ENCODE measurements around the gene CLPSL2.

The CLPSL2 gene

DNA sequence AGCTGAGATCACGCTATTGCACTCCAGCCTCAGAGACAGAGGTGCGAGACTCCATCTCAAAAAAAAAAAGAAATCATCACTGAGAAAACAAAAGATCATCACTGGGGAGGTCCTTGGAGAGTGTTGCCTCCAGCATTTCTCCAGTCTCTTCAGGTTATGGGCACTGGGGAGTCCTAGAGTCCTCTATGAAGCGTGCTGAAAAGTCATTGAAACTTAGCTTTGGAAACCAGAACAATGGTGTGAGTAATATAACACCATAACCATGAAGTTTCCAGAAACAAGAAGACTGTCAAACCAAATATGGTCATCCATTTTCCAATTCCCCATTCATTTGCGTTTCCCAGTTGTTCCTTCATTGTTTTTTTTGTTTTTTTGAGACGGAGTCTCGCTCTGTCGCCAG, 25.8 kb upstream of the CLPSL2 start:
- Histone ChIP-seq H3K9ac (ENCODE audit: low read length) (no peak overlapping the region), H3K9me3 (ENCODE audit: control insufficient read depth, insufficient read depth, low read depth, low read length) (peaks cover 6% of the 10 kb centered on the region), H3K4me1 (ENCODE audit: control insufficient read depth, insufficient read depth, low read length) (peaks cover 16% of the 10 kb centered on the region), H3K36me3 (ENCODE audit: control insufficient read depth, insufficient read depth, low read length) (no peaks in the 10 kb centered on the region), H3K27ac (ENCODE audit: low read depth, low read length) (no peak overlapping the region), H3K27me3 (ENCODE audit: control insufficient read depth, insufficient read depth, low read length) (no peaks in the 10 kb centered on the region), H3K4me3 (ENCODE audit: low read depth, low read length) (no peak overlapping the region)

DNA sequence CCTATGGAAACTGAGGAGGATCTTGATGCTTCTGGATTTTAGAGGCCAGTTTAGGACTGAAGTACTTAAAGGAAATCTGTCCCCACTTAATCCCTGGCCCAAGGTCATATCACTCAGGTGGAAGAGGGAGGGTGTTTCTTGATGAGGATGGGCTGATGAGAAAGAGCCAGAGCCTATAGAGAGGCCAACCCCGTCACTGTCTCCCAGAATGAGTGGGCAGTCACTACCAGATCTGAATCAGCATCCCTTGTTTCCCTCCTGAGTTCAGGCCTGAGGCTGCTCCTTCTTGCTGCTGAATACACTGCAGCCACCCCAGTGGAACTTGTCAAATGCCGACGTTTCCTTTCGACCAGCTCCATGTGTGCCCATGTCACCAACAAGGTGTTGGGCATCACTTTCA, 24.8 kb upstream of the CLPSL2 start:
- no peaks in the 10 kb centered on the region for H3K36me3 ChIP-seq (ENCODE audit: control insufficient read depth, insufficient read depth, low read length)
- no peak overlapping the region for H3K9ac ChIP-seq (ENCODE audit: low read length)
- H3K27ac ChIP-seq (ENCODE audit: low read depth, low read length), result no peak overlapping the region
- H3K4me1 ChIP-seq (ENCODE audit: control insufficient read depth, insufficient read depth, low read length), result peaks cover 18% of the 10 kb centered on the region
- H3K4me3 ChIP-seq (ENCODE audit: low read depth, low read length), result no peak overlapping the region
- peaks cover 6% of the 10 kb centered on the region for H3K9me3 ChIP-seq (ENCODE audit: control insufficient read depth, insufficient read depth, low read depth, low read length)
- no peaks in the 10 kb centered on the region for H3K27me3 ChIP-seq (ENCODE audit: control insufficient read depth, insufficient read depth, low read length)

- Histone ChIP-seq H3K27ac (ENCODE audit: low read depth, low read length) (no peak overlapping the region), H3K4me3 (ENCODE audit: low read depth, low read length) (no peak overlapping the region), H3K9ac (ENCODE audit: low read length) (no peak overlapping the region), H3K27me3 (ENCODE audit: control insufficient read depth, insufficient read depth, low read length) (no peaks in the 10 kb centered on the region), H3K9me3 (ENCODE audit: control insufficient read depth, insufficient read depth, low read depth, low read length) (peaks cover 6% of the 10 kb centered on the region), H3K36me3 (ENCODE audit: control insufficient read depth, insufficient read depth, low read length) (no peaks in the 10 kb centered on the region), H3K4me1 (ENCODE audit: control insufficient read depth, insufficient read depth, low read length) (peaks cover 18% of the 10 kb centered on the region)
These were observed 24.1 kb upstream of the CLPSL2 start for GRCh38 chr6:35752330-35752729.

GRCh38 chr6:35754452-35755277, 21.7 kb upstream of the CLPSL2 start:
- no peak overlapping the region for H3K9ac ChIP-seq (ENCODE audit: low read length)
- H3K27me3 ChIP-seq (ENCODE audit: control insufficient read depth, insufficient read depth, low read length), result no peaks in the 10 kb centered on the region
- no peak overlapping the region for H3K4me3 ChIP-seq (ENCODE audit: low read depth, low read length)
- no peaks in the 10 kb centered on the region for H3K9me3 ChIP-seq (ENCODE audit: control insufficient read depth, insufficient read depth, low read depth, low read length)
- no peaks in the 10 kb centered on the region for H3K36me3 ChIP-seq (ENCODE audit: control insufficient read depth, insufficient read depth, low read length)
- no peak overlapping the region for H3K27ac ChIP-seq (ENCODE audit: low read depth, low read length)
- peaks cover 22% of the 10 kb centered on the region for H3K4me1 ChIP-seq (ENCODE audit: control insufficient read depth, insufficient read depth, low read length)

DNA sequence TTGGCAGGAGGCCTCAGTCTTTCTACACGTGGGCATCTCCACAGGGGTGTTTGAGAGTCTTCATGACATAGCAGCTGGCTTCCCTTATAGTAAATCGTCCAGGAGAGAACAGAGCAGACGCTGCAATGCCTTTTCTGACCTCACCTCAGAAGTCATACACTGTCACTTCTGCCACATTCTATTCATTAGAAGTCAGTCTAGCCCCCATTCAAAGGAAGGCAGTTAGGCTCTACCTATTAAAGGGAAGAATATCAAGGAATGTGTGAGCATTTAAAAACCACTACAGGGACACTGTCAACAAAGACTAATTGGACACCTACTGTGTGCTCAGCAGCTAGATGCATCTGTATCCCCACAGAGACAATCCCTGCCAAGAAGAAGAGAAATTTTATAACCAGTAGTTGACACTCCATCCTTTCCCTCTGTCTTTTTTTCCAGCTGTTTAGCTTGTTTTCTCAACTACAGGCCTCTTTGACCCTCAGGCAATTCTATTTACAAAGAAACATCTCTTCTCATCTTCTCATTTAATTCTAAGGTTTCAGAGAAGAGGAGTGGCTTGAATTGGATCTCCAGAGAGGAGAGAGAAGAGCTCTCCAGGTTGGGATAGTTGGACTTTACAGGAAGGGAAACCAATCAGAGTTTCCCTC, 21.0 kb upstream of the CLPSL2 start:
- Histone ChIP-seq H3K9me3 (ENCODE audit: control insufficient read depth, insufficient read depth, low read depth, low read length) (no peaks in the 10 kb centered on the region), H3K4me3 (ENCODE audit: low read depth, low read length) (no peak overlapping the region), H3K36me3 (ENCODE audit: control insufficient read depth, insufficient read depth, low read length) (no peaks in the 10 kb centered on the region), H3K27ac (ENCODE audit: low read depth, low read length) (no peak overlapping the region), H3K27me3 (ENCODE audit: control insufficient read depth, insufficient read depth, low read length) (no peaks in the 10 kb centered on the region), H3K4me1 (ENCODE audit: control insufficient read depth, insufficient read depth, low read length) (peaks cover 21% of the 10 kb centered on the region), H3K9ac (ENCODE audit: low read length) (no peak overlapping the region)

- Histone ChIP-seq H3K9me3 (ENCODE audit: control insufficient read depth, insufficient read depth, low read depth, low read length) (no peaks in the 10 kb centered on the region), H3K36me3 (ENCODE audit: control insufficient read depth, insufficient read depth, low read length) (no peaks in the 10 kb centered on the region), H3K9ac (ENCODE audit: low read length) (no peak overlapping the region), H3K27me3 (ENCODE audit: control insufficient read depth, insufficient read depth, low read length) (no peaks in the 10 kb centered on the region), H3K4me3 (ENCODE audit: low read depth, low read length) (no peak overlapping the region), H3K27ac (ENCODE audit: low read depth, low read length) (no peak overlapping the region), H3K4me1 (ENCODE audit: control insufficient read depth, insufficient read depth, low read length) (peaks cover 21% of the 10 kb centered on the region)
These were observed 18.8 kb upstream of the CLPSL2 start for GRCh38 chr6:35757456-35758123.

DNA sequence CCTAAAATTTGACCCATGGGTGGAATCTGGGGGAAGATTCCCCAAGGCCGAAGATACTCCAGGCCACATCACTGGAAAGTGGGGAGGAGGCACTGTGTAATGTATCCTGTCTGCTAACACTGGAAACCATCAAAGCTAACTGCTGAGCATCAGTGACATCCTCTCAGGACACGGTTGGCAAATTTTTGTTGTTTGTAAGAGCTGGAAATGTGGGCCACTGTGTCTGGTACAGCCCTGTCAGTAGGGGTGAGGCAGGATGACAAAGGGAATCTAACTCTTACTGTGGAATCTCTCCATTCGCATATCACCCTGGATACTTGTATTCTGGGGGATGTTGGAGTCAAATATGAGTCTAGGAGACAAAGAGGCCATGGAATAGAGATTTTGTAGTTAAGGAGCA, 17.0 kb upstream of the CLPSL2 start:
- no peak overlapping the region for H3K27ac ChIP-seq (ENCODE audit: low read depth, low read length)
- H3K27me3 ChIP-seq (ENCODE audit: control insufficient read depth, insufficient read depth, low read length), result peaks cover 3% of the 10 kb centered on the region; the same call in 1 of the 2 replicates
- H3K36me3 ChIP-seq (ENCODE audit: control insufficient read depth, insufficient read depth, low read length), result no peaks in the 10 kb centered on the region
- H3K4me1 ChIP-seq (ENCODE audit: control insufficient read depth, insufficient read depth, low read length), result peaks cover 19% of the 10 kb centered on the region
- H3K9ac ChIP-seq (ENCODE audit: low read length), result no peak overlapping the region
- no peaks in the 10 kb centered on the region for H3K9me3 ChIP-seq (ENCODE audit: control insufficient read depth, insufficient read depth, low read depth, low read length)
- no peak overlapping the region for H3K4me3 ChIP-seq (ENCODE audit: low read depth, low read length)

- H3K36me3 ChIP-seq (ENCODE audit: control insufficient read depth, insufficient read depth, low read length), result no peaks in the 10 kb centered on the region
- H3K27me3 ChIP-seq (ENCODE audit: control insufficient read depth, insufficient read depth, low read length), result peaks cover 3% of the 10 kb centered on the region; the same call in 1 of the 2 replicates
- H3K27ac ChIP-seq (ENCODE audit: low read depth, low read length), result no peak overlapping the region
- no peaks in the 10 kb centered on the region; the same call in 1 of the 2 replicates for H3K4me1 ChIP-seq (ENCODE audit: control insufficient read depth, insufficient read depth, low read length)
- no peak overlapping the region for H3K9ac ChIP-seq (ENCODE audit: low read length)
- H3K4me3 ChIP-seq (ENCODE audit: low read depth, low read length), result no peak overlapping the region
- H3K9me3 ChIP-seq (ENCODE audit: control insufficient read depth, insufficient read depth, low read depth, low read length), result no peaks in the 10 kb centered on the region
These were observed 10.7 kb upstream of the CLPSL2 start for GRCh38 chr6:35765739-35766138.

DNA sequence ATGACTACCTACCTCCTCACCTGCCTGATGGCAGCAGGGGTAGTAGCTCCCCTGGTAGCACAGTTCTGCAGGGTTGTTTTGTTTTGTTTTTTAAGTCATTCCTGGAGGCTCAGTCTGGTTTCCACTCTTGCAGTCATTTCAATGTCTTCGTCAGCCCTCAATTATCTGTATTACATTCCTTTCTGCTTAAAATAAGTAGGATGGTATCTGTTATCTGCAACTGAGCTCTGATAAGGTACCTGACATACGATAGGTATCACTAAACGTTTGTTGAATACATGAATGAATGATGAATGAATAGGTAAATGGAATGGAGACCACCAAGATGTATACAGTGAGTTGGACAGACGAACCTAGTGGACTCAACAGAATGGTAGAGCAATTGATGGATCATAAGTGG, 7.2 kb upstream of the CLPSL2 start:
- no peak overlapping the region for H3K4me3 ChIP-seq (ENCODE audit: low read depth, low read length)
- H3K27me3 ChIP-seq (ENCODE audit: control insufficient read depth, insufficient read depth, low read length), result no peaks in the 10 kb centered on the region; the same call in 1 of the 2 replicates

GRCh38 chr6:35771343-35771627, 5.1 kb upstream of the CLPSL2 start:
- H3K9me3 ChIP-seq (ENCODE audit: control insufficient read depth, insufficient read depth, low read depth, low read length), result no peaks in the 10 kb centered on the region
- H3K36me3 ChIP-seq (ENCODE audit: control insufficient read depth, insufficient read depth, low read length), result no peaks in the 10 kb centered on the region
- no peak overlapping the region for H3K9ac ChIP-seq (ENCODE audit: low read length)
- no peaks in the 10 kb centered on the region for H3K27me3 ChIP-seq (ENCODE audit: control insufficient read depth, insufficient read depth, low read length)
- H3K4me1 ChIP-seq (ENCODE audit: control insufficient read depth, insufficient read depth, low read length), result peaks cover 8% of the 10 kb centered on the region; the same call in 1 of the 2 replicates
- no peak overlapping the region for H3K4me3 ChIP-seq (ENCODE audit: low read depth, low read length)
- no peak overlapping the region for H3K27ac ChIP-seq (ENCODE audit: low read depth, low read length)

More for the DNA sequence above, 7.2 kb upstream of the CLPSL2 start:
- Histone ChIP-seq H3K27ac (ENCODE audit: low read depth, low read length) (no peak overlapping the region), H3K9ac (ENCODE audit: low read length) (no peak overlapping the region), H3K36me3 (ENCODE audit: control insufficient read depth, insufficient read depth, low read length) (no peaks in the 10 kb centered on the region), H3K4me1 (ENCODE audit: control insufficient read depth, insufficient read depth, low read length) (peaks cover 8% of the 10 kb centered on the region; the same call in 1 of the 2 replicates), H3K9me3 (ENCODE audit: control insufficient read depth, insufficient read depth, low read depth, low read length) (no peaks in the 10 kb centered on the region)

Measured in HUES6 (cell line).